ENCODE measurements around the gene SBDS. TPM values are rescaled to one million over a fixed set of nuclear protein-coding genes. Genes with fewer than 3 reads are reported as not detected.
A peak's percentile ranks its signal among the peaks of the same experiment; 100 is the strongest.
"Not testable (repeated sequence)": the region's sequence is repeated elsewhere in the genome, so short reads cannot be mapped to it uniquely, and the experiment has no call there.

Gene SBDS
- total and polyA plus RNA-seq, 2 of the 4 experiments (the other 2 are of a cell fraction): 43.0 to 65.7 TPM

GRCh38 chr7:66994691-66995049 is 716 bp downstream of the SBDS start:
- Histone ChIP-seq H3K4ac (ENCODE audit: low read depth, low read length) (peak overlapping the region; percentile 30), H3K79me1 (ENCODE audit: low read depth in 1 of 2, low read length in 2 of 2) (peaks cover 8 to 14% of the 10 kb centered on the region in 2 experiments), H3K56ac (ENCODE audit: extremely low read depth, insufficient read depth, low read length) (peak overlapping the region; percentile 72; the same call in 1 of the 2 replicates), H3K18ac (ENCODE audit: low read depth, low read length) (peak overlapping the region; percentile 61), H2AK9ac (replicated peaks; ENCODE audit: low read depth, low read length, poor library complexity) (peak overlapping the region; percentile 84), H2BK5ac (ENCODE audit: low read depth, low read length, poor library complexity, severe bottlenecking) (peak overlapping the region; percentile 83), H3K23ac (ENCODE audit: low read depth, low read length) (peak overlapping the region; percentile 88; the same call in 1 of the 2 replicates), H3K27ac (ENCODE audit: insufficient read depth, low read length) (peak overlapping the region; percentile 73), H4K8ac (ENCODE audit: low read depth in 2 of 2, low read length in 2 of 2) (peak overlapping the region in 1 of 2 experiments; percentile 44; a peak in 3 of 4 replicates), H4K5ac (ENCODE audit: low read depth, low read length) (peak overlapping the region; percentile 50; the same call in 1 of the 2 replicates), H3K4me2 (ENCODE audit: low read depth, low read length) (peak overlapping the region; percentile 18), H3K9ac (ENCODE audit: low read depth, low read length) (peak overlapping the region; percentile 83), H2AK5ac (ENCODE audit: low read depth, low read length) (peak overlapping the region; percentile 45; the same call in 1 of the 2 replicates), H3K4me3 (ENCODE audit: insufficient read depth, low read depth, low read length) (peak overlapping the region; percentile 71), H3K14ac (replicated peaks; ENCODE audit: low read depth, low read length) (peak overlapping the region; percentile 71; the same call in 1 of the 2 replicates)
- H3K36me3 ChIP-seq (ENCODE audit: control insufficient read depth, insufficient read depth, low read length); H2BK15ac ChIP-seq (ENCODE audit: low read depth, low read length); H3K27me3 ChIP-seq (ENCODE audit: control insufficient read depth, insufficient read depth, low read length); H4K20me1 ChIP-seq (ENCODE audit: insufficient read depth, low read length); H3K9me1 ChIP-seq (ENCODE audit: insufficient read depth, low read length); H4K91ac ChIP-seq (ENCODE audit: insufficient read depth, low read depth, low read length); H2BK20ac ChIP-seq (ENCODE audit: low read depth, low read length); BruUV-seq (replicated peaks); H3K4me1 ChIP-seq (ENCODE audit: control insufficient read depth, insufficient read depth, low read length); POLR2A ChIA-PET (ENCODE audit: unreplicated experiment); H2BK120ac ChIP-seq (ENCODE audit: low read depth, low read length); H2AFZ ChIP-seq (replicated peaks; ENCODE audit: low read length, poor library complexity); H3K9me3 ChIP-seq (ENCODE audit: control insufficient read depth, insufficient read depth, low read length); dilution Hi-C loops (cut with HindIII; ENCODE audit: low sequenced_read_pairs, unreplicated experiment): not testable (repeated sequence)
- CTCF ChIA-PET: interaction anchor here (0.6 kb wide), 1 partner anchor 336 kb away, joined by 7 read pairs; no protein-coding TSS in a partner anchor
- DNase-seq (peak; percentile 83), ATAC-seq (ENCODE audit: low read depth) (peak; percentile 54)
- intact Hi-C loops (cut with micrococcal nuclease) (loop anchor here (5.0 kb wide), 1 partner anchor 167 kb away; no protein-coding TSS in a partner anchor), in situ Hi-C loops (cut with MboI; ENCODE audit: low sequenced_read_pairs) (loop anchor here (25.0 kb wide), 1 partner anchor 432 kb away; no protein-coding TSS in a partner anchor)
- 0% methylated on average over 1 of the region's 9 CpGs; no CpG with 5 or more reads in 1 of the 2 experiments for WGBS, 2 experiments (ENCODE audit: extremely low coverage in 2 of 2, insufficient read length in 1 of 2)
- peak; percentile 50 for TF ChIP-seq CTCF (conservative IDR thresholded peaks at IDR 0.05; ENCODE audit: low read depth, low read length)
- TF ChIP-seq CHD1 (IDR thresholded peaks at IDR 0.05; ENCODE audit: low read depth, low read length): 0 out of 2 replicates have a peak, but pooled peaks have one; percentile 48

- H3K4me3 ChIP-seq (ENCODE audit: insufficient read depth, low read depth, low read length): peak overlapping the region; percentile 71
- H2BK120ac ChIP-seq (ENCODE audit: low read depth, low read length); POLR2A ChIA-PET (ENCODE audit: unreplicated experiment); H3K27me3 ChIP-seq (ENCODE audit: control insufficient read depth, insufficient read depth, low read length); dilution Hi-C loops (cut with HindIII; ENCODE audit: low sequenced_read_pairs, unreplicated experiment); H2AFZ ChIP-seq (replicated peaks; ENCODE audit: low read length, poor library complexity); intact Hi-C loops (cut with micrococcal nuclease); H2AK5ac ChIP-seq (ENCODE audit: low read depth, low read length); H2BK20ac ChIP-seq (ENCODE audit: low read depth, low read length); H2AK9ac ChIP-seq (replicated peaks; ENCODE audit: low read depth, low read length, poor library complexity); DNase-seq; H4K91ac ChIP-seq (ENCODE audit: insufficient read depth, low read depth, low read length); H3K9me3 ChIP-seq (ENCODE audit: control insufficient read depth, insufficient read depth, low read length); H3K9me1 ChIP-seq (ENCODE audit: insufficient read depth, low read length); ATAC-seq (ENCODE audit: low read depth); H3K4me1 ChIP-seq (ENCODE audit: control insufficient read depth, insufficient read depth, low read length); H3K18ac ChIP-seq (ENCODE audit: low read depth, low read length); H2BK15ac ChIP-seq (ENCODE audit: low read depth, low read length); H4K5ac ChIP-seq (ENCODE audit: low read depth, low read length); H3K36me3 ChIP-seq (ENCODE audit: control insufficient read depth, insufficient read depth, low read length); H4K20me1 ChIP-seq (ENCODE audit: insufficient read depth, low read length): not testable (repeated sequence)
- H3K27ac ChIP-seq (ENCODE audit: insufficient read depth, low read length): peak overlapping the region; percentile 73; the same call in 1 of the 2 replicates
- TSS peak; percentile 57 for BruUV-seq (replicated peaks)
- H3K4me2 ChIP-seq (ENCODE audit: low read depth, low read length): peak overlapping the region; percentile 18
- peak overlapping the region in 1 of 2 experiments; percentile 28; a peak in 2 of 4 replicates for H4K8ac ChIP-seq (ENCODE audit: low read depth in 2 of 2, low read length in 2 of 2)
- H3K56ac ChIP-seq (ENCODE audit: extremely low read depth, insufficient read depth, low read length): peak overlapping the region; percentile 21; the same call in 1 of the 2 replicates
- WGBS, 2 experiments (ENCODE audit: extremely low coverage in 2 of 2, insufficient read length in 1 of 2): no CpG with 5 or more reads among the region's 5 CpGs
- peak overlapping the region; percentile 30; the same call in 1 of the 2 replicates for H3K4ac ChIP-seq (ENCODE audit: low read depth, low read length)
- H3K79me1 ChIP-seq (ENCODE audit: low read depth in 1 of 2, low read length in 2 of 2): peaks cover 8 to 14% of the 10 kb centered on the region in 2 experiments
- CTCF ChIA-PET: interaction anchor here (0.6 kb wide), 1 partner anchor 335 kb away, joined by 7 read pairs; no protein-coding TSS in a partner anchor
- in situ Hi-C loops (cut with MboI; ENCODE audit: low sequenced_read_pairs): loop anchor here (25.0 kb wide), 1 partner anchor 432 kb away; no protein-coding TSS in a partner anchor
- peak overlapping the region; percentile 83 for H3K9ac ChIP-seq (ENCODE audit: low read depth, low read length)
- H2BK5ac ChIP-seq (ENCODE audit: low read depth, low read length, poor library complexity, severe bottlenecking): peak overlapping the region; percentile 83
- peak overlapping the region; percentile 45; the same call in 1 of the 2 replicates for H3K23ac ChIP-seq (ENCODE audit: low read depth, low read length)
- peak overlapping the region; percentile 50; the same call in 1 of the 2 replicates for H3K14ac ChIP-seq (replicated peaks; ENCODE audit: low read depth, low read length)
Observed at GRCh38 chr7:66994051-66994450, 1.3 kb downstream of the SBDS start.

All from IMR-90 (cell line).